Epithelial cell of esophagus (primary cell): ENCODE measurements around the gene NEURL2.

Source experiments
- DNase-seq: peaks from one replicate; pipeline ENCODE4 v3.0.0; 2010; ENCODE audit warnings: low read depth
- H3K4me3 ChIP-seq: 2 replicates; pipeline ENCODE4 v1.5.1; 2011; ENCODE audit warnings: mild to moderate bottlenecking, low read length, control low read depth
- CTCF ChIP-seq: IDR thresholded peaks from 2 replicates; pipeline ENCODE4 v1.5.1; 2011; ENCODE audit warnings: low read depth, mild to moderate bottlenecking, low read length, control low read depth, inconsistent platforms; ENCODE audit not compliant: insufficient read depth; ENCODE audit errors: missing control alignments

Gene NEURL2

GRCh38 chr20:45857114-45857881 lies 33.7 kb downstream of the NEURL2 start, which contains the start of the genes ACOT8 and ZSWIM3:
Gene ACOT8 (minus strand): TSS chr20:45857392. CDS start chr20:45857315, 77 bp downstream.
Gene ZSWIM3 (plus strand): TSS chr20:45857614. CDS start chr20:45857826, 212 bp downstream.
- peak; percentile 100 for DNase-seq
- no peak for TF ChIP-seq CTCF
- H3K4me3 ChIP-seq: peak within 1 kb of the TSS; percentile 89

- no peak for TF ChIP-seq CTCF
- no peak overlapping the region for H3K4me3 ChIP-seq
- DNase-seq: no peak
Observed at GRCh38 chr20:45853484-45853883, 37.5 kb downstream of the NEURL2 start.

- DNase-seq: no peak
- no peak for TF ChIP-seq CTCF
- no peak overlapping the region for H3K4me3 ChIP-seq
Observed at GRCh38 chr20:45852326-45852725, 38.7 kb downstream of the NEURL2 start.

- DNase-seq: no peak
- H3K4me3 ChIP-seq: no peak overlapping the region
- TF ChIP-seq CTCF: no peak
Observed at GRCh38 chr20:45851501-45851900, 39.5 kb downstream of the NEURL2 start.

- H3K4me3 ChIP-seq: no peak overlapping the region
- no peak for TF ChIP-seq CTCF
- DNase-seq: no peak
Observed at GRCh38 chr20:45850926-45851325, 40.1 kb downstream of the NEURL2 start.

- no peak for TF ChIP-seq CTCF
Observed at GRCh38 chr20:45850238-45850637, 40.8 kb downstream of the NEURL2 start.

More at GRCh38 chr20:45850238-45850637, 40.8 kb downstream of the NEURL2 start:
- DNase-seq: no peak
- no peak overlapping the region for H3K4me3 ChIP-seq
